ENCODE data around the gene ACTA2.
A peak's percentile ranks its signal among the peaks of the same experiment; 100 is the strongest.

ACTA2 gene

DNA sequence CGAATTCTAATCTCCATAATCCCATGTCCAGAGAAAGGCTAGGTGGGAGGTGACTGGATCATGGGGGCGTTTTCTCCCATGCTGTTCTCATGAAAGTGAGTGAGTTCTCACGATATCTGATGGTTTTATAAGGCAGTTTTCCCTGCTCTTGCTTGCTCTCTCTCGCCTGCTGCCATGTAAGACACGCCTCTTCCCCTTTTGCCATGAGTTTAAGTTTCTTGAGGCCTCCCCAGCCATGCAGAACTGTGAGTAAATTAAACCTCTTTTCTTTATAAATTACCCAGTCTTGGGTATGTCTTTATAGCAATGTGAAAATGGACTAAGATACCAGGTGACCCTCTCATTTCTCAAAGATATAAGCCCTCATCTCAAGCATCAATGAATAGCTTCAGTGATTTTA lies 1.1 kb upstream of the ACTA2 start:
- no peaks in the 10 kb centered on the region for H3K9me3 ChIP-seq (ENCODE audit: control insufficient read depth, low read length)
- no peaks in the 10 kb centered on the region for H3K79me2 ChIP-seq
- H3K9ac ChIP-seq = no peak overlapping the region
- H3K4me1 ChIP-seq = peaks cover 4% of the 10 kb centered on the region
- no peak overlapping the region for H3K27ac ChIP-seq
- TF ChIP-seq, protein P1, sequence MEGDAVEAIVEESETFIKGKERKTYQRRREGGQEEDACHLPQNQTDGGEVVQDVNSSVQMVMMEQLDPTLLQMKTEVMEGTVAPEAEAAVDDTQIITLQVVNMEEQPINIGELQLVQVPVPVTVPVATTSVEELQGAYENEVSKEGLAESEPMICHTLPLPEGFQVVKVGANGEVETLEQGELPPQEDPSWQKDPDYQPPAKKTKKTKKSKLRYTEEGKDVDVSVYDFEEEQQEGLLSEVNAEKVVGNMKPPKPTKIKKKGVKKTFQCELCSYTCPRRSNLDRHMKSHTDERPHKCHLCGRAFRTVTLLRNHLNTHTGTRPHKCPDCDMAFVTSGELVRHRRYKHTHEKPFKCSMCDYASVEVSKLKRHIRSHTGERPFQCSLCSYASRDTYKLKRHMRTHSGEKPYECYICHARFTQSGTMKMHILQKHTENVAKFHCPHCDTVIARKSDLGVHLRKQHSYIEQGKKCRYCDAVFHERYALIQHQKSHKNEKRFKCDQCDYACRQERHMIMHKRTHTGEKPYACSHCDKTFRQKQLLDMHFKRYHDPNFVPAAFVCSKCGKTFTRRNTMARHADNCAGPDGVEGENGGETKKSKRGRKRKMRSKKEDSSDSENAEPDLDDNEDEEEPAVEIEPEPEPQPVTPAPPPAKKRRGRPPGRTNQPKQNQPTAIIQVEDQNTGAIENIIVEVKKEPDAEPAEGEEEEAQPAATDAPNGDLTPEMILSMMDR (IDR thresholded peaks at IDR 0.05) = no peak
- H3K36me3 ChIP-seq (ENCODE audit: control insufficient read depth, insufficient read depth, low read length) = no peaks in the 10 kb centered on the region
- no peaks in the 10 kb centered on the region for H3K27me3 ChIP-seq (ENCODE audit: control insufficient read depth, insufficient read depth, low read length)
- H3K4me2 ChIP-seq (ENCODE audit: low read length) = no peak overlapping the region
- no peak overlapping the region for H3K4me3 ChIP-seq (ENCODE audit: low read depth, low read length)
- no peak overlapping the region for H2AFZ ChIP-seq

DNA sequence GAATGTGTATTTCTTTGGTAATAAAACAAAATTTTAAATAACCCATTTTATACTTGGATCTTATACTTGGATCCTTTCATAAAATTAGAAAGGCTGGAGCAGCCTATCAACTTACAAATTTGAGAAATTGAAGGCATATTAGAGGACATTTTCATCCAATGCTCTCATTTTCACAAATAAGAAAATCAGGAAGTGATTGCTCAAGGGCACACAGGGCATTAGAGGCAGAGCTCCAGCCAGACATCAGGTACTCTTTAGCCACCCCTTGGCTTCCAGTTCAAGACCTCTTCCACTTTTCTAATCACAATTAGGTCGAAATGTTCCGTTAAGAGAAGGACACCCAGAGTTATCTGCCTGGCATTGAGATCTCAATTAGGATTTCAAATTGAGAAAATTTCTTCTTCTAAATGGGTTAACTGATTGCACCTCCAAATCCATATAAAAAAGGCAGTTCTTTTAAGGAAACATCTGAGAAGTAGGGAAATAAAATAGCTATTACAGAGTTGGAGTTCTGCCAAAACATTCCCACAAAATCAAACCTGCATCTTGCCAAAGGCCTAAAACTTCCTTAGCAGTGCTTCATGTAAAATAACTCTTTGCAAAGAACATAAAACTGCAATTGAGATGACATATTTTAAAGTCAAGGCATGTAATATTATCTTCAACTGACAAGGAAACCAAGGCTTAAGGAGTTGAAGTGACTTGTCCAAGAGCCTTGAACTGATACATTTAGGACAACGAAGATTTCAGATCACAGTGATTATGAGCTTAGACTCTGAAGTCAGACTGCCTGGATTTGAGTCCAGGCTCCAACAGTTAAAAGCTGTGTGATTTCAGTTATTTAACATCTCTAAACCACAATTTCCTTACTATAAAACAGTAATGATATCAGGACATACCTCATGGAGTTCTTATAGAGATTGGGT lies 2.4 kb downstream of the ACTA2 start:
- peaks cover 4% of the 10 kb centered on the region for H3K4me1 ChIP-seq
- H3K27ac ChIP-seq = peak overlapping the region; percentile 57
- no peaks in the 10 kb centered on the region for H3K36me3 ChIP-seq (ENCODE audit: control insufficient read depth, insufficient read depth, low read length)
- no peaks in the 10 kb centered on the region for H3K9me3 ChIP-seq (ENCODE audit: control insufficient read depth, low read length)
- TF ChIP-seq, protein P1 (IDR thresholded peaks at IDR 0.05) = no peak
- no peak overlapping the region for H2AFZ ChIP-seq
- no peak overlapping the region for H3K4me2 ChIP-seq (ENCODE audit: low read length)
- H3K4me3 ChIP-seq (ENCODE audit: low read depth, low read length) = no peak overlapping the region
- H3K9ac ChIP-seq = no peak overlapping the region
- H3K27me3 ChIP-seq (ENCODE audit: control insufficient read depth, insufficient read depth, low read length) = no peaks in the 10 kb centered on the region
- H3K79me2 ChIP-seq = no peaks in the 10 kb centered on the region

DNA sequence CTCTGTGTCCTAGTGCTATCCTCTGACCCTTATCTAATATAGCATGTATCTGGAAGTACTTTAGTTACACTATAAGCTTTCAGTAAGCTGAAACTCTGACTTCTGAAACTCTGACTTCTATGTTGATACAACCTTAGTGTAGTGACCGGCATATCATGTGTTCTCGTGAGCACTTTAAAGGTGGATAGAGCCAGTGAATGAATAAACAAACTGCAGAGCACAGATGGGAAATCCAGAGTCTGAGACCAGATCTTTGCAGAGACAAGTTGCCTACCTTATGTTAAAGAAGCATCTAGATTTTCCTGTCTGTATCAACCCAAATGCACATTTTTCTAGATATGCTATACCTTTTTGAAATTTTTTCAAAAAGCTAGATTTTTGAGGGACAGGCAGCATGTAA lies 3.5 kb downstream of the ACTA2 start:
- Histone ChIP-seq H3K4me1 (peaks cover 4% of the 10 kb centered on the region), H3K9me3 (ENCODE audit: control insufficient read depth, low read length) (no peaks in the 10 kb centered on the region), H3K27ac (no peak overlapping the region), H2AFZ (no peak overlapping the region), H3K79me2 (no peaks in the 10 kb centered on the region), H3K4me3 (ENCODE audit: low read depth, low read length) (no peak overlapping the region), H3K9ac (no peak overlapping the region), H3K36me3 (ENCODE audit: control insufficient read depth, insufficient read depth, low read length) (no peaks in the 10 kb centered on the region), H3K27me3 (ENCODE audit: control insufficient read depth, insufficient read depth, low read length) (no peaks in the 10 kb centered on the region), H3K4me2 (ENCODE audit: low read length) (no peak overlapping the region)
- TF ChIP-seq, protein P1 (IDR thresholded peaks at IDR 0.05) = no peak

DNA sequence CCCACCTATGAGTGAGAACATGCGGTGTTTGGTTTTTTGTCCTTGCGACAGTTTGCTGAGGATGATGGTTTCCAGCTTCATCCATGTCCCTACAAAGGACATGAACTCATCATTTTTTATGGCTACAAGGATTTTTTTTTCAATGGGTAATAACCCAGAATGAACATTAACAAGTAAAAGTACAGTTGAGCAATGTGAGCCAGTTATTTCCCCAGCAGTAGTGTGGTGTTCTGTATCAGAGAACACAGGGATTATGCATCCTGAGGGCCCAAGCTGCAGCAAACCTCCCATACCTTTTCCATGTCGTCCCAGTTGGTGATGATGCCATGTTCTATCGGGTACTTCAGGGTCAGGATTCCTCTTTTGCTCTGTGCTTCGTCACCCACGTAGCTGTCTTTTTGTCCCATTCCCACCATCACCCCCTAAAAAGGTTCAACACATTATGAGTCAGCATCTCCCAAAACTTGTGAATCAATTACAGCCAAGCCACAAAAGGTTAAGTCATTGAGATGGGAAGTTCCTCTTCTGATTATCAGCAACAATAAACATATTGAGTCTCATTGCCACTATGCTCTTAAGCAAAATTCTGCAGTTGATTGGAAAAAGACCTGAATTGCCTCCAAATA lies 5.5 kb downstream of the ACTA2 start:
- TF ChIP-seq, protein P1 (IDR thresholded peaks at IDR 0.05) = no peak
- Histone ChIP-seq H3K9me3 (ENCODE audit: control insufficient read depth, low read length) (no peaks in the 10 kb centered on the region), H3K36me3 (ENCODE audit: control insufficient read depth, insufficient read depth, low read length) (no peaks in the 10 kb centered on the region), H3K4me3 (ENCODE audit: low read depth, low read length) (no peak overlapping the region), H3K79me2 (no peaks in the 10 kb centered on the region), H3K27ac (no peak overlapping the region), H3K9ac (no peak overlapping the region), H2AFZ (no peak overlapping the region), H3K27me3 (ENCODE audit: control insufficient read depth, insufficient read depth, low read length) (no peaks in the 10 kb centered on the region), H3K4me2 (ENCODE audit: low read length) (no peak overlapping the region), H3K4me1 (peaks cover 4% of the 10 kb centered on the region)
